ENCODE results near the gene STPG3.

Gene STPG3

GRCh38 chr9:137220317-137221094 lies 30.6 kb upstream of the STPG3 start:
- TF ChIP-seq POLR2AphosphoS5 (IDR thresholded peaks at IDR 0.05; ENCODE audit: low read depth) = no peak
- TF ChIP-seq GABPA (IDR thresholded peaks at IDR 0.05; ENCODE audit: low read depth) = no peak
- TF ChIP-seq REST (IDR thresholded peaks at IDR 0.05; ENCODE audit: insufficient replicate concordance, low read depth) = no peak
- H3K27ac ChIP-seq (replicated peaks) = no peak overlapping the region
- H3K27me3 ChIP-seq (ENCODE audit: insufficient read depth, poor library complexity, severe bottlenecking) = no peaks in the 10 kb centered on the region
- no peak for DNase-seq (ENCODE audit: low read depth in 1 of 2, low spot score in 1 of 2)
- H3K4me3 ChIP-seq (replicated peaks; ENCODE audit: insufficient read depth, low read length) = no peak overlapping the region

GRCh38 chr9:137221095-137221505 lies 30.0 kb upstream of the STPG3 start:
- H3K27ac ChIP-seq (replicated peaks) = no peak overlapping the region
- no peak for DNase-seq (ENCODE audit: low read depth in 1 of 2, low spot score in 1 of 2)
- no peak overlapping the region for H3K4me3 ChIP-seq (replicated peaks; ENCODE audit: insufficient read depth, low read length)
- TF ChIP-seq CTCF (IDR thresholded peaks at IDR 0.05; ENCODE audit: insufficient read depth, low read length) = no peak
- no peak for TF ChIP-seq POLR2AphosphoS5 (IDR thresholded peaks at IDR 0.05; ENCODE audit: low read depth)
- no peak for TF ChIP-seq GABPA (IDR thresholded peaks at IDR 0.05; ENCODE audit: low read depth)
- TF ChIP-seq SPI1 (IDR thresholded peaks at IDR 0.05; ENCODE audit: borderline replicate concordance, low read depth) = no peak
- TF ChIP-seq REST (IDR thresholded peaks at IDR 0.05; ENCODE audit: insufficient replicate concordance, low read depth) = no peak
- H3K27me3 ChIP-seq (ENCODE audit: insufficient read depth, poor library complexity, severe bottlenecking) = no peaks in the 10 kb centered on the region

- Histone ChIP-seq H3K27me3 (ENCODE audit: insufficient read depth, poor library complexity, severe bottlenecking) (no peaks in the 10 kb centered on the region), H3K27ac (replicated peaks) (no peak overlapping the region), H3K4me3 (replicated peaks; ENCODE audit: insufficient read depth, low read length) (peak overlapping the region; percentile 8)
- no peak for DNase-seq (ENCODE audit: low read depth in 1 of 2, low spot score in 1 of 2)
- TF ChIP-seq POLR2AphosphoS5 (IDR thresholded peaks at IDR 0.05; ENCODE audit: low read depth) (no peak), CTCF (IDR thresholded peaks at IDR 0.05; ENCODE audit: insufficient read depth, low read length) (no peak), GABPA (IDR thresholded peaks at IDR 0.05; ENCODE audit: low read depth) (no peak), SPI1 (IDR thresholded peaks at IDR 0.05; ENCODE audit: borderline replicate concordance, low read depth) (no peak), REST (IDR thresholded peaks at IDR 0.05; ENCODE audit: insufficient replicate concordance, low read depth) (no peak)
These were observed 29.5 kb upstream of the STPG3 start for GRCh38 chr9:137221506-137222111.
